NOMO-1 treated with dmso at 0.1 percent for 144 hours (cell line): ENCODE results near the gene CCDC88C.

Experiments
- DNase-seq: peaks from one replicate; lab custom pipeline; 2025; ENCODE audit not compliant: unreplicated experiment; lab: John Stamatoyannopoulos, UW

CCDC88C gene

DNA sequence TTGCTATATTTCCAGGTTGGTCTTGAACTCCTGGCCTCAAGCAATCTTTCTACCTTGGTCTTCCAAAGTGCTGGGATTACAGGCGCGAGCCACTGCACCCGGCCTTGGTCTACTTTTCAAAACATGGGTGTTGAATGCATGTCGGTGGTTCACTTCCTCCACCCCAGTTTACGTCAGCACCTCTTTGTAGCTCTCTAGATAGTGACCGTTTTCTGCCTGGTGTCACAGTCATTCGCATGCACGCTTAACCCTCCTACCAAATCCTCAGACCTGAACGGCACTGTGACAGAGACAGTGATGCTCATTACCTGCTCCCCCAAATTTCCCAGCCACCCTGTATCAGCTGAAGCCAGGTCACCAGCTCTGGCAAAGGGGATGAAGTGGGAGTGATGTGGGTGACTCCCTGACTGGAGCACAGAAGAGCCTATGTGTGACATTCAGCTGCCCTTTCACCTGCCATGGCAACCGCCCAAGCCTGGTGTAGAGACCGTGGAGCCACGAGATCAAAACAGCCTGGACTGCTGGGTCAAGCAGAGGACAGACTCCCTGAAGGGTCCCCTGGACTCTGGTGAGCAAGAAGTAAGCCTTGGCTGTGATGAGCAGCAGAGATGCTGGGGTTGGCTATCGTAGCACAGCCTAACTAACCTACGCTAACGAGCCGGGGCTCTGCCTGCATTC lies 106.9 kb downstream of the CCDC88C start:
- no peak for DNase-seq

DNA sequence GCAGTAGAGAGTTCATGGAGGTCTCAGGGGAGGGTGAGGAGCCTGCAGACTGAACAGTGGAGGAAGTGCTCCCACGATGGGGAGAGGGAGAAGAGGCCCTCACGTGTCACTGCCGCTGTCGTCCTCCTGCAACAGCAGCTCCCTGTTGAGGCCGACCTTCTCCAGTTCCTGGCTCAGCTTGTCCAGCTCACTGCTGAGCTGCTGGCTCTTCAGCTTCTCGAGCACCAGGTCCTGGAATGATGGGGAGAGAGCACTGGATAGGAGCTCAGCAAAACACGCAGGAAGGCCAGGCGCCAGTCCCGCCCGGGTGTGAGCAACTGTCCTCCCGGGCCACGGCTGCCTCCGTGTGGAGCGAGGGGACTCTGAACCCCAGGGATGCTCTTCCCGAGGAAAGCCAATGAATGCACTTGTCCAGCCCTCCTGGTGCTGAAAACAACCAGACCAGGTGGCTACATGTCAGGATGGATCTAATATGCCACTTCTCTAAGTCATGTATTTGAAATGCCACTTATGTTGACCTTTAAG lies 107.8 kb downstream of the CCDC88C start:
- no peak for DNase-seq

DNA sequence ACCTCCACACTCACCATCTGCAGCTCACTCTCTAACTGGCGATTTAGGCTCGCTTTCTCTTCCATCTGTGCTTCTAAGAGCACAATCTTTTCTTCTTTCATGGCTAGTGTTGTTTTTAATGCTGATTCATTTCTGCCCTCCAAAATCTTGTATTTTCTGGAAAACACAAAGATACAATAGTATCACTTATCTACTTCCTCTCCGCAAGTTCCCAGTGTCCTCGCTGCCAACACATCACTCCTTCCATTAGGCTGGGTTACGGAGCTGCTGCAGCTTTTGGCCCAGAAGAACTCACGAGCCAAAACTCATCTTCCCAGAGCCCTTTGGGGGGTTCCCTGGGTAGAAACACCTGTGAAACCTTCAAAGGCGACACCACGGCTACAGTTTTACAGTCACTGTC lies 109.3 kb downstream of the CCDC88C start:
- DNase-seq, result no peak

DNA sequence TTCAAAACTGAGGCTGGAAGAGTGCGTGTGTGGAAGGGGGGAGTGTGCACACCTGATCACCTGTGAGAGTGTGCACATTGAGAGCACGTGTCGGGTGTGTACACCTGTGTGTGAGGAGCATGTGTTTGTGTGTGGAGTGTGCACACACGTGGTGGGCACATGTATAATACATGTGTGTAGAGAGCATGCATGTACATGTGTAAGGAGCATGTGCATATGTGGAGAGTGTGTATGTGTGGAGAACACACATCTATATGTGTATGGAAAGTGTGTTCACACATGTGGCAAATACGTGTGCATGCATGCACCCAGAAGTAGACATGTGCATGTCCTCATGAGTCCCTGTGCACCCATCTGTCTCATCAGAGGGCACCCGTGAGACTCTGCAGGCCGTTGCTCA lies 110.0 kb downstream of the CCDC88C start:
- DNase-seq, result no peak

DNA sequence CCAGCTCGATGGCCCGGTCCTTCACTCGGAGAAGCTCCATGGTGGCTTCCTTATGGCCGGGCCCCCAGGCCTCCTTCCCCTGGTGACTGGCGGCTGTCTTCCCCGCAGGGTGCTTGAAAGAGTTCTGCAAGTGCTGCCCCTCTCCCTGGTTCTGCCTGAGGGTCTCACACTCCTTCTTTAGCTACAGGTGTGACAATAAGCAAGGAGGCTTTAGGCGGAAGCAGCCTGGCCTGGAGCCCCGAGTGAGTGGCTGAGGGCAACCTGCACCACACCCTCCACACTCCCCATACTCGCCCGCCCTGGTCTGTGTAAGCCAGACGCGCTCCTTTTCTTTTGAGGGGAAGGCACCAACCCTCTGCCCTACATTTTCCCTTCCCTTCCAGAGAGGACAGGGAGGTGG lies 110.6 kb downstream of the CCDC88C start:
- no peak for DNase-seq

DNA sequence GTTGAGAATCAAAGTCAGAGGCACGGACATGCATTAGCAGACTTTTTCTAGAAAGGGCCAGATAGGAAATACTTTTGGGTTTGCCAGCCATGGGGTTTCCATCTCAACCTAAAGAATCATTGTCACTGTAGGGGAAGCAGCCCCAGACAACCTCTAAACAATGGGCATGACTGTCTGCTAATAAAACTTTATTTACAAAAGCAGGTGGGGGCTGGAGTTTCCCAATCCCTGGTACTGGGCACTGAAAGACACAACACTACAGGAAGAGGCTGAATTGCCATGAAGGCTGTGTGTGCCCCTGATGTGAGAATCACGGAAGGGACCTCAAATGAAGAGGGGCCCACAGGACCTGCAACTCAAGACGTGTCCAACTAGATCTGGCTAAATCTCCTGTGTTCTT lies 111.1 kb downstream of the CCDC88C start:
- DNase-seq, result no peak

DNA sequence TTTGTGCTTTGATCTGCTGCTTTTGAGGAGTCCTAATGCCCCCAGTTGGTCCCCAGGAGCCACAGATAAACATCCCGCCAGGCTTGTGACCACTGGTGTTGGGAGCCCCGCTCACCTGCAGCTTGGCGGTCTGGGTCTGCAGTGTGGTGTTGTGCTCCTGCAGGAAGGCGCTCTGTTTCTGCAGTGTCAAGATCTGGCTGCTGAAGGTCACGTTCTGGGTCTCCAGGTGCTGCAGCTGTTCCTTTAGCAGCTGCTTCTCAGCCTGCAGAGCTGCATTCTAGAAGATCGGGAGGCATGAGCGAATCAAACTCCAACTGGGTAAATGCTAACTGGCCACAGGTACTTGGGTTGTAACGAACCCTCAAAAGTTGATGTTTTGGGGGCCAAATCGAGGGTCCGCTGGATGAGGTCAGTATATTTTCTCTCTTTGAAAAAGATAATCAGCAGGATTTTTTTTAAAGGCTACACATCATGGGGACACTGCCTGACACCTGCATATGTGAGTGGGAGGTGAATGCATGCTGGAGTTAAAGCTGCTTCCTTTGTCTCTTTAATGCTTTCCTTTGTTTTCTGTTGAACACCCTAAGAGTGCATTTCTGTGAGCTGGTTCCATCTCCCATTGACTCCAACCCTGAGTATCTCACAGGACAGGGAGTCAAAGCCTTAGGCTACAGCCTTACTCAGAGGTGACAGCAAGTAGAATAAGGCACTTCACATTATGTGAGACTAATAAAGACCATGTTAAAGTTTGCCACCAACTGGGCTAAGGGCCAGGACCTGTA lies 111.8 kb downstream of the CCDC88C start:
- no peak for DNase-seq

DNA sequence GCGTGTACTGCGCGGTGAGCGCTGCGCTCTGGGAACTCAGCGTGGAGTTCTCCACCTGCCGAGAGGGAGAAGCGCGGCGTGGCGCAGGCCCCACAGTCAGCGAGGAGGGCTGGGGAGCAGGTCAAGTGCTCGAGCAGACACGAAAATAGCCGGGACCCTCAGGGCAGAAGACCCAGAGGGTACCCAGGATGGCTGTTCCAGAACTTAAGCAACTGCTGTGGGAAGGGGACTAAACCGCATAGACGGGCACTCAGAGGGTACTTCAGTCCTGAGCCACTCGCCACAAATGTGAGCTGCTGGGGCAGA lies 113.7 kb downstream of the CCDC88C start:
- no peak for DNase-seq

DNA sequence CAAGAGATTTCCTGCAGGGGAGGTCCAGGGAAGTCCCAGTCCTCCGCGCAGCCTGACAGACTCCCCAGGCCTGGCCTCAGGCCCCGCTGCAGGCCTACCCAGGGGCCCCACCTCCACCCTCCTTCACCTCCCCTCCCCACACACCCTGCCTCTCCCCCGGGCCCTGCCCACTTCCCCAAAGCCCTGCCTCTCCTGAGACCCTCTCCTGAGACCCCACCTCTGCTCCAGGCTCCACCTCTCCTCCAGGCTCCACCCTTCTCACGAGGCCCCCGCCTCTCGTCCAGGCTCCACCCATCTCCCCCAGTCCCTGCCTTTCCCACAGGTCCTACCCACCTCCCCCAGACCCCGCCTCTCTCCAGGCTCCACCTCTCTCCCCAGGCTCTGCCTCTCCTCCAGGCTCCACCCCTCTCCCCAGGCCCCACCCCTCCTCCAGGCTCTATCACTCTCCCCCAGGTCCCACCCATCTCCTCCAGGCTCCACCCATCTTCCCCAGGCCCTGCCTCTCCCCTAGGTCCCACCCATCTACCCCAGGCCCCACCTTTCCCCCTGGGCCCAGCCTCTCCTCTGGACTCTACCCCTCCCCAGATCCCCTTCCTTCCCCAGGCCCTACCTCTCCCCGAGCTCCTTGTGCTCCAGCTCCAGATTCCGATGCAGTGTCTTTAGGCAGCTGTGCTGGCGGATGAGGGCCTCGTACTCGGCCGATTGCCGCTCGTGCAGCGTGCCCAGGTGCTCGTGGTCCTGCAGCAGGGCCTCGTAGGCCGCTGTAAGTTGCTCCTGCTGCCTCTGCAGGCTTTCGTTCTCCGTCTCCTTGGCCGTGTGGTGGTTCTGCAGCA lies 114.3 kb downstream of the CCDC88C start:
- peak; percentile 3 for DNase-seq

DNA sequence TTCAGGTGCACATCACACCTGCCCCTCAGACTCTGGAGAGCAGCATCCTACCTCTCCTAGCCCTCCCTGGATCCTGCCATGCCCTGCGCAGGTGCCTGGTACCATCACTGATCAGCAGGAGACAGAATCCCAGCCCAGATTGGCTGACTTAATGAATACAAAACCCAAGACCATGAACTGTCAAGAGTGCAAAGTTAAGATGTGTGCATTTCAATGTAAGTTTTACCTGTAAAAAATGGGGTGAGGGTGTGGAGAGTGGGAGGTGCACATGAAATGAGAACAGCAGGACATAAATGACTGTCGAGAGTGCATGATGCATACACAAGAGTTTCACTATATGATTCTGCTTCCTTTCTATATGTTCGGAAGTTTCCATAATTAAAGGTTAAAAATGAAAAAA lies 115.2 kb downstream of the CCDC88C start:
- no peak for DNase-seq

DNA sequence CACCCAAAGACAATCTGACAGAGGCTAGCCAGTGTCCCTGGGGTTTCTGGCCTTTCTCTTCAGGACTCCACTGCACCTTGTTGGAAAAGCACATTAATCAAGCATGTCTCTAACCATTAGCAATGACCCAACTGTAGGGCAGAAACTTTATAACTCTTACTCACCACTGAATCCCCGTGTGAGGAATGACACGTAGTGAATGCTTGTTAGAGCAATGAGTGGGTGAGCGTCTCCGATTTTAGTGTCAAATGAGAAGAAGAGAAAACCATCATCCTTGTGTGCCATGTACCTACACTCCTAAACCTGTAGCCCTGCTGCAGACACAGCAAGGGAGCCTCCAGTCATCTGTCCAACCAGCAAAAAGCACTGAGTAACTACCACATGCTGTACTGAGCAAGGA lies 116.7 kb downstream of the CCDC88C start:
- DNase-seq, result no peak

DNA sequence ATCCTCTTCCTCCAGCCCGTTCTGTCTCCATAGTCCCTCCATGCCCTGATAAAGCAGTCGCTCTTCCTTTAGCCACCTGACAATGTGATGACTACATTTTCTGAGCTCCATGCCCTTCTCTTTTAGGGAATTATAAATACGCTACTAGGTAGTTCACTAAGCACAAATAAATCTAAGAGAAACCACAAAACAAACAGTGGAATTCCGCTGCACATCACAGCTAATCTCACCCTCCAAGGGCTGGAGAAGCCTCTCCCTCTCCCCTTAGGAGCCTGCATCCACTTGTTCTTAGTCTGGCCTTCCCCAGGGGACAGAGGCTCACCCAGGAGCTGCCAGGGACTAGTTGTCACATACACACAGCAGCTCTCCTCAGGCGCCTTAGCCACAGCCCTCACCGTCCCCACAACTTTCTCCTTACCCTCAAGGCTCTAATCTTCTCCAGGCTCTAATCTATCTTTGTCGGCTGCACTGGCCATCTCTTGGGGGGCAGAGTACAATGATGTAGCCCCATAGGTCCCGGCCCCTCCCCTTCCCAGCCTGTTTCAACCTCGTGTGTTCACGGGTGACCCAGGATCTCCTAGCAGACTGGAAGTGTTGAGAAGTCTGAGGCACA lies 117.2 kb downstream of the CCDC88C start:
- DNase-seq, result no peak

DNA sequence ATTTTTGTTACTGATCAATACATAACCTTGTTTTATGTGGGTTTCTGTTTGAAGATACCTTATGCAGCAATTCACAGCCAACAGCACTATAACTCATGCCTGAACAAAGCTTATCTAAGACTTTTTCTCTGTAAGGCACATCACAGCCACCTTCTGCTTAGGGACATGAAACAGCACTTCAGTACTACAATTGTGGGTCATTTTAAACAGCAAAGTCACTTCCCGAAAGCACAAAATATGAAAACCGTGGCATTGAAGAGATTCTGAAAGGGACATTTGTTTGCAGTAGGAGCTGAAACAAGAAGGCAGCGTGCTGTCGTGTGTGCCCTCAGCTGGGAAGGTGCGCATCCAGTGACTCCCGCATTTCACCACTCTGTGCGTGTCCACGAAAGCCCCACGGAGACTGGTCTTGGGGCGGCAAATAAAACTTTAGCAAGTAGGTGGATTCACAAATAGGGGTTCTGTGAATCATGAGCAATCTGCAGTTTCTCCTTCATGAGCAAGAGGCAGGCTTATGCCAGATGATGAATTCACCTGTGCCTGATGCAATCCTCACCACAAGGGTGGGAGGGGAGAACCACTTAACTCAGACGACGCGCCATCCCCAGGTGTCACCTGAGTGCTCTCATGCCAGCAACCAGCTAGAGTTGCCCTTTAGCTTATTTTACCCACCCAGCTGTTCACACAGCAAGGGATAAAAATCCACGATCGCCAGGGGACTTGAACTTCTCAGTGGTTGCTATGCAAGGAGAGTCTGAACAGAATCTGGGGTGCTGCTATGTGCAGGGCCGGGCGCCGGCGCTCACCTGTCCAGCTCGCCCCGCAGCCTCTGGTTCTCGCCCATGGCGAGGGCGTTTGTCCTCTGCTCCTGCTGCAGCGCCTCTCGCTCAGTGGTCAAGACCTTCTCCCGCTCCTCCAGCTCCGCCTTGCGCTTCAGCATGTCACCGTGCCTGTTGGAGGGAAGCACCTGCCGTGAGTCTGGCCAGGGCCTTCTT lies 118.2 kb downstream of the CCDC88C start:
- no peak for DNase-seq

DNA sequence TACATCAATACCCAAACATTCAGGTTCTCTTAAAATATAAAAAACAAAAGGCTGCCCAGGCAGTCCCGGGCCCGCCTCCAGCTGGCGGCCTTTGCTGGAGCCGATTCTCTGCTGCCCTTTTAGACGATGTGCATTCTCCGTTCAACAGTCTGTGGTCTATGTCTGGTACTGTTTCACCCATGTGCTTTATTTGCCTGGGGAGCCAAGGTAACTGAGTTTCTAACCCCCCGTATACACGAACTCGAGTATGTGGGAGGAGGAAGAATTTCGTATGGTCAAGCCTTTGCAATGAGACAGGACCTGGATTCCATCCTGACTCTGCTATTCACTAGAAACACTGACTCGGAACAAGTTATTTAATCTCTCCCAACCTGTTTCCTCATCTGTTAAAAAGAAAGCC lies 119.0 kb downstream of the CCDC88C start:
- DNase-seq, result no peak

DNA sequence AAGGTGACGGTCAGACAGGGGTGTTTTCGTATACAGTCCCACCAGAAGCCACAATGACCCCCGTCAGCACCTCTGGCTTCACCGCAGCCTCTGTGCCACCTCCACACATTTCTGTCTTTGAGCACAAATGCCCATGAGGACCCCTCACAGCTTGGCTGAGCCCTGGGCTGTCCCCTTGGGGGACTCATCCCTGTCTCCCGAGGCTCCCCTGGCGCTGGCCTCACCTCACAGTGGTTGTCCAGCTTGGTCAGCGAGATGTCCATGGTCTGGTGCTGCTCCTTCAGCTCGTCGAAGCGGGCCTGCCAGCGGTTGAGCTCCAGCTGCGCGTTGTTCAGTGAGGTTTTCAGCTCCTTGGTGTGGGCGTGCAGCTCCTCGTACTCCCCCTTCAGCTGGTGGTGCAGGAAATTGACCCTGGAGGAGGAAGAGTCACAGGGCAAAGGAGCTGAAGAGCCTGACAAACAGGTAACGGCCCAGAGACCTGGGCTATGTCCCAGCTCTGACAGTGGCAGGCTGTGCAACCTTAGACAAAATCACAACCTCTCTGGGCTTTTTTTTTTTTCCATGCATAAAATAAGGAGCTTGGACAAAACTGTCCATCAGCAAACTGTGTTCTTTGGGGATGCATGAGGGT lies 120.4 kb downstream of the CCDC88C start:
- no peak for DNase-seq

DNA sequence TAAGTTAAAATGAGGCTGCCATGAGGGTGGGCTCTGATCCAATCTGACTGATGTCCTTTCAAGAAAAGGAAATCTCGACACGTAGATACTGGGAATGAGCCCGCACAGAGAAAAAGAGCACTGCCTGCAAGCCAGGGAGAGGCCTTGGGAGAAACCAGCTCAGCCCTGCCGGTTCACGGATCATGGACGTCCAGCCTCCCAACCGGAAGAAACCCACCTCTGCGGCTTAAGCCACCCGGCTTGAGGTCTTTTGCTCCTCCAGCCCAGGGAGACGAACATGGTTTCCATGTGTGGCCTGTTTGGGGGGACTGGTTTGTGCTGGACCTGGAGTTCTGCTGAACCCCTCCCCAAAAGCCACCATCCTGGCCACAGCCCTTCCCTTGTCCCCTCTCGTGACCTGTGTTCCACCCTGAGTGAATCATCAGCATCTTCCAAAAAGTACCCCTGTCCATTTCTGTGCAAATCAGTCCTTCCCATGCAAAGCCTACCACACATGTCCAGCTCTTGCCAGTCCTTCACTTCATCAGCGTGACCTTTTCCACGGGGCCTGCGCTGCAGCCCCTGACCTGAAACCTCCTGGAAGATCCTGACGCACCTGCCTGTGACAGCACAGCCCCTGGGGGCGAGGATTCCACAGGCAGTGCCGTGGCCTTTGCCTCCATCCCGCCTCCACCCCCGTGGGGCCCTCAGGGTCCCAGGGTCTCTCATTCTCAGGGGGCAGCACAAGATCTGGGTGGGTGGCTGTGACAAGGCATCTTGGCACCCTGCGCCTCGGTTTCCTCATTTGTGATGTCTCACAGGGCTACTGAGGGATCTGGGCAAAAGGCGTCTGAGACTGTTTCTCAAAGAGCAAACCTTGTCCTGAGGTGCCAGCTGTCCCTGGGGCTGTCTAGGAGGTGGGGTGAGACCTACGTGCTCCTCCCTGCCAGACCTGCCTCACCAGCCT lies 121.5 kb downstream of the CCDC88C start:
- DNase-seq, result no peak

DNA sequence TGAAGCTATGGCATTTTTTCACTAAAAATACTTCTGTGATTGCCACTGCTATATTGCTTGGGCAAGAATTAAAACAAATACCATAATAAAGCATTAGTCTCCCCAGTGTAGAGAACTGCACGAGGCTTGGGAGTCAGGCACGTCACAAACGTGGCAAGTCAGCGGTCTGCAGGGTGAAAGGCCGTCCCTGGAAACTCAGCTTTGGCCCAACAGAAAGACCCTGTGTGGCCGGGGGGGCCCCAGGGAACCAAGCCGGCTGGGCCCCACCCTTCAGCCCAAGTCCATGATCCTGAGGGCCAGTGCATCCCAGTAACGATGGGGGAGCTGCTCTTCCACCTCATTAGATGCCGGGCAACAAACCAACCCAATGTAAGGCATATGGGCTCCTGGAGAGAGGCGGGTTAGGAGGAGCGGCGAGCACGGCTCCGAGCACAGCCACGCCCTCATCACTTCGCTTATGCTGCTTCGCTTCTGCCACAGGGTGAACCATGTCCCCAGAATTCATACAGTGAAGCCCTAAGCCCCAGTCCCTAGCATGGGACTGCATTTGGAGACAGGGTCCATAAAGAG lies 122.3 kb downstream of the CCDC88C start:
- no peak for DNase-seq

DNA sequence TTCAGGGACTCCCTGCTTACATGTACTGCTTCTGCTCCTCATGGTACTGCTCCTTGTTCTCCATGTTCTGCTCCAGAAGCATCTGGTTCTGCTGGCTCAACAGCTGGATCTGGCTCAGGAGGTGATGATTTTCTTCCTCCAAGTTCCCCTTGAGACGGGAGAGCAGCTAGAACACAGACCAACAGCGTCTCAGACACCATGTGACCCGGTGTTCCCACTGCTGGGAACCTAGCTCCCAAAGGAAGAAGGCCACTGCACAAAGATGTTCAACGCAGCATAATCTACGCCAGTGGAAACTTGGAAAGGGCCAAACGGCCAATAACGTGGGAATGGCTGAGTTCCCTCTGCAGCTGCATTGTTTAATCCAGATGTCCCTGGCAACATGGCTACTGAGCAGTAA lies 123.5 kb downstream of the CCDC88C start:
- no peak for DNase-seq
